SH-SY5Y (cell line): Measurements from ENCODE around the gene FCHSD2.

Experiments
- GATA2 ChIP-seq: IDR thresholded peaks from 2 replicates; pipeline ENCODE4 v1.6.1; 2011; ENCODE audit warnings: mild to moderate bottlenecking, low read depth, low read length
- GATA3 ChIP-seq: IDR thresholded peaks from 2 replicates; pipeline ENCODE4 v1.6.1; 2011; ENCODE audit warnings: low read depth, mild to moderate bottlenecking, low read length, moderate library complexity

- TF ChIP-seq GATA3, result no peak
- TF ChIP-seq GATA2, result no peak
Measured at GRCh38 chr11:72900013-72900412, 242.1 kb downstream of the FCHSD2 start.
